KMS-11 (cell line): Measurements from ENCODE around the gene KRTAP1-1.

ENCODE experiments used
- H2AFZ ChIP-seq: fragments of 200-600 bp; sonication (generic); 2 replicates; pipeline ENCODE4 v1.6.1; 2016; ENCODE audit warnings: antibody characterized with exemption, mixed run types, low read depth
- H3K27ac ChIP-seq: fragments of 200-600 bp; sonication (generic); 2 replicates; pipeline ENCODE4 v1.6.1; 2016; ENCODE audit warnings: mild to moderate bottlenecking, mixed run types
- H3K27me3 ChIP-seq: fragments of 200-600 bp; sonication (generic); 2 replicates; pipeline ENCODE4 v1.6.1; 2017; ENCODE audit warnings: mild to moderate bottlenecking, low read depth, mixed run types, moderate library complexity; ENCODE audit not compliant: insufficient read depth
- H3K36me3 ChIP-seq: fragments of 200-600 bp; sonication (generic); 2 replicates; pipeline ENCODE4 v1.6.1; 2017; ENCODE audit warnings: mild to moderate bottlenecking, mixed run types; ENCODE audit not compliant: insufficient read depth
- H3K4me1 ChIP-seq: fragments of 200-600 bp; sonication (generic); 2 replicates; pipeline ENCODE4 v1.6.1; 2016; ENCODE audit warnings: mild to moderate bottlenecking, low read depth, mixed run types; ENCODE audit not compliant: poor library complexity, severe bottlenecking
- H3K4me2 ChIP-seq: fragments of 200-600 bp; sonication (generic); 2 replicates; pipeline ENCODE4 v1.7.0; 2016; ENCODE audit warnings: mild to moderate bottlenecking, mixed run types
- H3K4me3 ChIP-seq: fragments of 200-600 bp; sonication (generic); IDR thresholded peaks from 2 replicates; pipeline ENCODE4 v1.6.1; 2017; ENCODE audit warnings: low read depth, low read length, mixed read lengths; ENCODE audit not compliant: insufficient read depth
- H3K79me2 ChIP-seq: fragments of 200-600 bp; sonication (generic); 2 replicates; pipeline ENCODE4 v1.6.1; 2016; ENCODE audit warnings: low read depth, mixed run types; ENCODE audit not compliant: insufficient read depth
- H3K9ac ChIP-seq: fragments of 200-600 bp; sonication (generic); 2 replicates; pipeline ENCODE4 v1.6.1; 2016; ENCODE audit warnings: mild to moderate bottlenecking, mixed run types
- H4K20me1 ChIP-seq: fragments of 200-600 bp; sonication (generic); 2 replicates; pipeline ENCODE4 v1.6.1; 2016; ENCODE audit warnings: mild to moderate bottlenecking, mixed run types; ENCODE audit not compliant: insufficient read depth
- TF ChIP-seq, protein P1 (sequence below): fragments of 200-600 bp; sonication (generic); conservative IDR thresholded peaks from 2 replicates; pipeline ENCODE4 v1.6.1; 2017; ENCODE audit warnings: low read depth, mild to moderate bottlenecking, antibody characterized with exemption, low read length, moderate library complexity, mixed read lengths

Gene KRTAP1-1

DNA sequence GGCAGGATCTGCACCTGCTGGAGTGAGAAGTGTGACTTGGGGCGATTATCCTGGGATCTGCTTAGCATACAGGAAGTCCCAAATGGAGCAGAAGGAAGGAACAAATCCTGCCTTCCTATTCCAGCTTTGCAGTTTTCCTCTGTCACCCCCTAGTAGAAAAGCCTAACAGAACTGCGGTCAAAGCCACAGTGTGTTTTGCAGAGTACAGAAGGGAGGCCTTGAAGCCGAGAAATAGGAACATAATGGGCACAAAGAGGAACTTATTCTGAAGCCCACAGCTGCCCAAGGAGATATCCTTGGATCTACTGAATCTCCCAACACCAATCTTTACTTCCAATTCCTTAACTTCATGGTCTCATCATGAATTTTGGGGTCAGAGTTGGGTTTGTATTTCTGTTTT, 22.7 kb downstream of the KRTAP1-1 start:
- TF ChIP-seq, protein P1, sequence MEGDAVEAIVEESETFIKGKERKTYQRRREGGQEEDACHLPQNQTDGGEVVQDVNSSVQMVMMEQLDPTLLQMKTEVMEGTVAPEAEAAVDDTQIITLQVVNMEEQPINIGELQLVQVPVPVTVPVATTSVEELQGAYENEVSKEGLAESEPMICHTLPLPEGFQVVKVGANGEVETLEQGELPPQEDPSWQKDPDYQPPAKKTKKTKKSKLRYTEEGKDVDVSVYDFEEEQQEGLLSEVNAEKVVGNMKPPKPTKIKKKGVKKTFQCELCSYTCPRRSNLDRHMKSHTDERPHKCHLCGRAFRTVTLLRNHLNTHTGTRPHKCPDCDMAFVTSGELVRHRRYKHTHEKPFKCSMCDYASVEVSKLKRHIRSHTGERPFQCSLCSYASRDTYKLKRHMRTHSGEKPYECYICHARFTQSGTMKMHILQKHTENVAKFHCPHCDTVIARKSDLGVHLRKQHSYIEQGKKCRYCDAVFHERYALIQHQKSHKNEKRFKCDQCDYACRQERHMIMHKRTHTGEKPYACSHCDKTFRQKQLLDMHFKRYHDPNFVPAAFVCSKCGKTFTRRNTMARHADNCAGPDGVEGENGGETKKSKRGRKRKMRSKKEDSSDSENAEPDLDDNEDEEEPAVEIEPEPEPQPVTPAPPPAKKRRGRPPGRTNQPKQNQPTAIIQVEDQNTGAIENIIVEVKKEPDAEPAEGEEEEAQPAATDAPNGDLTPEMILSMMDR = no peak

DNA sequence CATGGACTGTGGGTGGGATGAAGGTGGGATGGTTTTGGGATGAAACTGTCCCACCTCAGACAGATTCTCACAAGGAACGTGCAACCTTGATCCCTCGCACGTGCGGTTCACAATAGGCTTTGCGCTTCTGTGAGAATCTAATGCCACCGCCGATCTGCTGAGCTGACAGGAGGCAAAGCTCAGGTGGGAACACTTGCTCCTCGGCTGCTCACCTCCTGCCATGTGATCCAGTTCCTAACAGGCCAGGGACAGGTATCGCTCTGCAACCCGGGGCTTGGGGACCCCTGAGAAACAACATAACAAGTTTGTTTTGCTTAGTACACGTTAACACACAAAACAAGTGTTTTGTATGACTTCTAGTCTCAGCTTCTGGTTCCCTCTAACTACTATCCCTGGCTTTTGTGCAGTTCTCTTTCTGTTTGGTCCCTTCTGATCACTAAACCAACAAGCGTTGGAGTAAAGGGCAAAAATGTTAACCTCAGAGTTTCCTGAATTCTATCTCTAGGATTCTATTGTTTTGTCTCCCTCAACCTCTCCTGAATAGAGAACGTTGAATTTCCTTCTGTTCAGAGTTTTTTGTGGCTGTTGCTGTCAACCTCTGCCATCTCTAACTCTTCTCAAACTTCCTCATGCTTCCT, 24.6 kb downstream of the KRTAP1-1 start:
- H3K79me2 ChIP-seq = no peaks in the 10 kb centered on the region
- H4K20me1 ChIP-seq = no peaks in the 10 kb centered on the region
- no peak overlapping the region for H2AFZ ChIP-seq
- no peaks in the 10 kb centered on the region for H3K27me3 ChIP-seq
- H3K36me3 ChIP-seq = no peaks in the 10 kb centered on the region
- H3K4me3 ChIP-seq = no peak overlapping the region
- H3K4me1 ChIP-seq = no peaks in the 10 kb centered on the region
- no peak overlapping the region for H3K27ac ChIP-seq
- H3K9ac ChIP-seq = no peak overlapping the region
- TF ChIP-seq, protein P1 = no peak
- no peak overlapping the region for H3K4me2 ChIP-seq

More for the DNA sequence above, 22.7 kb downstream of the KRTAP1-1 start:
- Histone ChIP-seq H3K27ac (no peak overlapping the region), H3K9ac (no peak overlapping the region), H2AFZ (no peak overlapping the region), H3K4me1 (no peaks in the 10 kb centered on the region), H3K4me3 (no peak overlapping the region), H3K4me2 (no peak overlapping the region), H4K20me1 (no peaks in the 10 kb centered on the region), H3K36me3 (no peaks in the 10 kb centered on the region), H3K79me2 (no peaks in the 10 kb centered on the region), H3K27me3 (no peaks in the 10 kb centered on the region)

DNA sequence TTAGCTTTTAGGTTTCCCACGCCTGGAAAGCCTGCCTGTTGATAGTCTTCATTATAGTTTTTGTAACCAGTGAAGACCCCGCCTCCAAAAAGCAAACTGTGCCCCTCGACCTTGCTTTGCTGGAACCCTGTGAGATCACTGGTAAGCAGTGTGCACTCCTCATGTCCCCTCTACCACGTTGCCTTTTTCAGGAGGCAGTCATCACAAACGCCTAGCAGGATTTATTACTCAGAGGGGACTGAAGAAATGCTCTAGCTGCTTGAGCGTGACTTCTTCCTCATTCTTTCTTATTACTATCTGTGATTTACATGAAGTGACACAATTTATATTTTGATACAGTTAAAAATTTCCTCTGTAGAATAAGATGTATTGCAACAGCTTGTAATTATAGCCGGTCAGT, 25.8 kb downstream of the KRTAP1-1 start:
- no peak overlapping the region for H3K9ac ChIP-seq
- no peaks in the 10 kb centered on the region for H3K36me3 ChIP-seq
- H3K4me1 ChIP-seq = no peaks in the 10 kb centered on the region
- no peak overlapping the region for H3K4me2 ChIP-seq
- TF ChIP-seq, protein P1 = no peak
- no peaks in the 10 kb centered on the region for H3K79me2 ChIP-seq
- H3K4me3 ChIP-seq = no peak overlapping the region
- no peak overlapping the region for H3K27ac ChIP-seq
- no peak overlapping the region for H2AFZ ChIP-seq
- no peaks in the 10 kb centered on the region for H3K27me3 ChIP-seq
- H4K20me1 ChIP-seq = no peaks in the 10 kb centered on the region

DNA sequence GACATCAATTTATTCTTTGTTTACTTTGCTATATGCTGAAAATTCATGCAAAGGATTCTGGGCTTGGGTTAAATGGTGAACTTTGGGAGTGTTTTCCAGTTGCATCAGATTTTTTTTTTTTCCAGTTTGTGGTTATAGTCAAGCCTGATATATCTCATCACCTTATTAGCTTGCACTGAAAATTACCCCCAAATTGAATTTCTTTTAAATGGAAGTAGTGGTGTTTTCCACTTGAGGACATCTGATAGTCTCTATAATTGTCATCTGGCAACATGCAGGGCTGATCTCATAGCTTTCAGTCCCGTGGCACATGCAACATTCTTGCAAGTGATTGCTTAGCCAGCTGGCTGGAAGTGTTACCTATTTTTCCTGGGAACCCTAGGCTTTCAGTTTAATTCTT, 27.6 kb downstream of the KRTAP1-1 start:
- Histone ChIP-seq H3K27me3 (no peaks in the 10 kb centered on the region), H3K4me3 (no peak overlapping the region), H3K79me2 (no peaks in the 10 kb centered on the region), H4K20me1 (no peaks in the 10 kb centered on the region), H3K4me2 (no peak overlapping the region), H3K27ac (no peak overlapping the region), H3K36me3 (no peaks in the 10 kb centered on the region), H3K9ac (no peak overlapping the region), H3K4me1 (no peaks in the 10 kb centered on the region), H2AFZ (no peak overlapping the region)
- TF ChIP-seq, protein P1 = no peak
